Esophagus muscularis mucosa (tissue), 3 donors: ENCODE results near the gene ADGRG1.

ENCODE experiments used
- EP300 ChIP-seq: sonication (generic); formaldehyde crosslinking; IDR thresholded peaks from one replicate; pipeline ENCODE4 v1.6.1; 2017; ENCODE audit warnings: antibody characterized with exemption
- TF ChIP-seq, protein P1 (sequence below), 3 experiments: fragments of 200-600 bp in 2 of 3; fragments of 450-650 bp in 1 of 3; sonication (generic) in 2 of 3; IDR thresholded peaks; one replicate each; pipeline ENCODE4 v1.5.1; 2017 to 2019; ENCODE audit warnings: antibody characterized with exemption in 3 of 3, mild to moderate bottlenecking in 2 of 3, moderate library complexity in 1 of 3

DNA sequence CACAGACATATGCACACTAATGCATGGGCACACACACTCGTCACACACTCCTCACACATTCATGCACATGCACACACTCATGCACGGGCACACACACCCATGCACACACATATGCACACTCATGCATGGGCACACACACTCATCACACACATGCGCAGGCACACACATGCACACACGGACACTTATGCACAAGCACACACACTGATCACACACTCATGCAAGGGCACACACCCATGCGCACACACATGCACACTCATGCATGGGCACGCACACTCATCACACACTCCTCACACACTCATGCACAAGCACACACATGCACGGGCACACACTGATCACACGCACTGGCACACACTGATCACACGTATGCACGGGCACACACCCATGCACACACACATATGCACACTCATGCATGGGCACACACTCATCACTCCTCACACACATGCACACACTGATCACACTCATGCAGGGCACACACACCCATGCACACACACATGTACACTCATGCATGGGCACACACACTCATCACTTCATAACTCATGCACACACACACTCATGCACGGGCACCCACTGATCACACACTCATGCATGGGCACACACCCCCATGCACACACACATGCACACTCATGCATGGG, 16.1 kb downstream of the ADGRG1 start:
- no peak for TF ChIP-seq EP300
- TF ChIP-seq, protein P1, sequence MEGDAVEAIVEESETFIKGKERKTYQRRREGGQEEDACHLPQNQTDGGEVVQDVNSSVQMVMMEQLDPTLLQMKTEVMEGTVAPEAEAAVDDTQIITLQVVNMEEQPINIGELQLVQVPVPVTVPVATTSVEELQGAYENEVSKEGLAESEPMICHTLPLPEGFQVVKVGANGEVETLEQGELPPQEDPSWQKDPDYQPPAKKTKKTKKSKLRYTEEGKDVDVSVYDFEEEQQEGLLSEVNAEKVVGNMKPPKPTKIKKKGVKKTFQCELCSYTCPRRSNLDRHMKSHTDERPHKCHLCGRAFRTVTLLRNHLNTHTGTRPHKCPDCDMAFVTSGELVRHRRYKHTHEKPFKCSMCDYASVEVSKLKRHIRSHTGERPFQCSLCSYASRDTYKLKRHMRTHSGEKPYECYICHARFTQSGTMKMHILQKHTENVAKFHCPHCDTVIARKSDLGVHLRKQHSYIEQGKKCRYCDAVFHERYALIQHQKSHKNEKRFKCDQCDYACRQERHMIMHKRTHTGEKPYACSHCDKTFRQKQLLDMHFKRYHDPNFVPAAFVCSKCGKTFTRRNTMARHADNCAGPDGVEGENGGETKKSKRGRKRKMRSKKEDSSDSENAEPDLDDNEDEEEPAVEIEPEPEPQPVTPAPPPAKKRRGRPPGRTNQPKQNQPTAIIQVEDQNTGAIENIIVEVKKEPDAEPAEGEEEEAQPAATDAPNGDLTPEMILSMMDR (IDR thresholded peaks at IDR 0.05): no peak
